K562 (cell line): ENCODE results near the gene H3-3A. TPM values are rescaled to one million over a fixed set of nuclear protein-coding genes. Genes with fewer than 3 reads are reported as not detected.

Experiments used
- CBFB ChIP-seq: sonication (generic); formaldehyde crosslinking; IDR thresholded peaks from 2 replicates; pipeline ENCODE4 v1.4.0; 2020; ENCODE audit warnings: mild to moderate bottlenecking, missing genetic modification reagents
- CHD1 ChIP-seq: fragments of 200-600 bp; sonication (generic); IDR thresholded peaks from one replicate; pipeline ENCODE4 v1.6.1; 2012; ENCODE audit warnings: mild to moderate bottlenecking, moderate library complexity, low read length, inconsistent platforms
- EHMT2 ChIP-seq: fragments of 450-650 bp; IDR thresholded peaks from 2 replicates; pipeline ENCODE4 v1.6.1; 2018; ENCODE audit warnings: antibody characterized with exemption
- ESRRB ChIP-seq: fragments of 250-450 bp; sonication (Bioruptor Pico); IDR thresholded peaks from 2 replicates; pipeline ENCODE4 v1.5.0; 2020; ENCODE audit warnings: mild to moderate bottlenecking, moderate library complexity, borderline replicate concordance
- GABPB2 ChIP-seq: fragments of 250-450 bp; sonication (Bioruptor Pico); conservative IDR thresholded peaks from 2 replicates; pipeline ENCODE4 v1.5.1; 2021; ENCODE audit warnings: mild to moderate bottlenecking
- HDAC2 ChIP-seq: fragments of 450-650 bp; IDR thresholded peaks from 2 replicates; pipeline ENCODE4 v1.6.1; 2016; ENCODE audit warnings: mild to moderate bottlenecking
- MAZ ChIP-seq, 2 experiments: fragments of 450-650 bp in 1 of 2; sonication (generic) in 1 of 2; formaldehyde crosslinking; IDR thresholded peaks in 1 of 2; conservative IDR thresholded peaks in 1 of 2; 2 replicates each; pipeline versions ENCODE4 v1.4.0 to v1.5.0; 2020; ENCODE audit warnings: mild to moderate bottlenecking in 1 of 2, missing genetic modification reagents in 1 of 2
- MCM3 ChIP-seq: fragments of 450-650 bp; IDR thresholded peaks from 2 replicates; pipeline ENCODE4 v1.6.1; 2016
- MEF2A ChIP-seq: IDR thresholded peaks from 2 replicates; pipeline ENCODE4 v1.6.1; 2011; ENCODE audit warnings: low read depth, mild to moderate bottlenecking, low read length, moderate library complexity; ENCODE audit not compliant: control insufficient read depth
- MTA1 ChIP-seq: fragments of 450-650 bp; IDR thresholded peaks from 2 replicates; pipeline ENCODE4 v1.6.1; 2017; ENCODE audit warnings: borderline replicate concordance
- NR2C2 ChIP-seq, 2 experiments: fragments of 200-800 bp in 1 of 2; sonication (Bioruptor generic) in 1 of 2; sonication (generic) in 1 of 2; formaldehyde crosslinking in 1 of 2; IDR thresholded peaks; 2 replicates each; pipeline versions ENCODE4 v1.6.1 to v1.8.0; 2016 to 2022; ENCODE audit warnings: mild to moderate bottlenecking in 1 of 2, missing compliant biosample characterization in 1 of 2, missing genetic modification characterization in 1 of 2, missing genetic modification reagents in 1 of 2
- NR4A1 ChIP-seq, 2 experiments: fragments of 250-450 bp in 1 of 2; fragments of 450-650 bp in 1 of 2; sonication (Bioruptor Pico) in 1 of 2; IDR thresholded peaks; 2 replicates each; pipeline versions ENCODE4 v1.4.0 to v1.6.1; 2016 to 2020; ENCODE audit warnings: mild to moderate bottlenecking in 2 of 2, missing compliant biosample characterization in 1 of 2, missing genetic modification characterization in 1 of 2, moderate library complexity in 1 of 2
- OTX1 ChIP-seq: fragments of 450-650 bp; formaldehyde crosslinking; IDR thresholded peaks from 2 replicates; pipeline ENCODE4 v1.4.0; 2022; ENCODE audit warnings: mild to moderate bottlenecking
- PCBP1 ChIP-seq: fragments of 200-400 bp; formaldehyde crosslinking; IDR thresholded peaks from 2 replicates; pipeline ENCODE4 v1.6.1; 2018; ENCODE audit warnings: mild to moderate bottlenecking, low read depth, low read length; ENCODE audit not compliant: poor library complexity, severe bottlenecking
- PPARD ChIP-seq: fragments of 250-450 bp; sonication (Bioruptor Pico); IDR thresholded peaks from 2 replicates; pipeline ENCODE4 v1.8.0; 2022; ENCODE audit warnings: inconsistent platforms, mild to moderate bottlenecking, moderate library complexity
- SRSF9 ChIP-seq: fragments of 200-400 bp; formaldehyde crosslinking; IDR thresholded peaks from 2 replicates; pipeline ENCODE4 v1.6.1; 2017; ENCODE audit warnings: low read depth, low read length, borderline replicate concordance
- ZBTB7A ChIP-seq: IDR thresholded peaks from 2 replicates; pipeline ENCODE4 v1.6.1; 2011; ENCODE audit warnings: low read depth, mild to moderate bottlenecking, low read length, moderate library complexity, borderline replicate concordance; ENCODE audit not compliant: control insufficient read depth
- ZEB2 ChIP-seq: fragments of 450-650 bp; IDR thresholded peaks from 2 replicates; pipeline ENCODE4 v1.6.1; 2016
- ZNF274 ChIP-seq: IDR thresholded peaks from 2 replicates; pipeline ENCODE4 v1.6.1; 2011; ENCODE audit warnings: low read depth, mild to moderate bottlenecking, low read length, moderate library complexity, borderline replicate concordance
- ZNF408 ChIP-seq: fragments of 250-450 bp; sonication (Bioruptor Pico); IDR thresholded peaks from 2 replicates; pipeline ENCODE4 v1.4.0; 2020; ENCODE audit warnings: low read depth, mild to moderate bottlenecking, moderate library complexity
- ZNF444 ChIP-seq: fragments of 250-450 bp; sonication (Bioruptor Pico); IDR thresholded peaks from 2 replicates; pipeline ENCODE4 v1.4.0; 2020; ENCODE audit warnings: mild to moderate bottlenecking, moderate library complexity
- polyA plus RNA-seq, 8 experiments: library from polyadenylated mRNA; depleted of rRNA in 4 of 8; stranded (reverse) in 5 of 8; unstranded in 3 of 8; fragments of >200 nt; fragmentation: Nextera tagmentation in 2 of 8; fragmentation: Illumina TruSeq in 1 of 8; extraction: Ambion mirVana in 2 of 8; extraction: Trizol in 1 of 8; gene quantifications; 2 replicates each; pipeline versions ENCODE4 v1.2.1 to v1.2.3, GENCODE V29; 2011 to 2014; ENCODE audit warnings: inconsistent platforms in 1 of 8, missing spikeins in 1 of 8
- total RNA-seq, 7 experiments: library from RNA; depleted of rRNA in 6 of 7; stranded (reverse); fragments of >200 nt in 6 of 7; fragmentation: Illumina TruSeq in 2 of 7; extraction: Trizol in 2 of 7; gene quantifications; 2 replicates each; pipeline versions ENCODE4 v1.2.1 to v1.2.3, GENCODE V29; 2011 to 2021; ENCODE audit warnings: low replicate concordance in 1 of 7
- TF ChIP-seq, protein P1 (sequence below), 3 experiments: fragments of 200-800 bp in 1 of 3; sonication (Bioruptor generic) in 1 of 3; sonication (generic) in 1 of 3; formaldehyde crosslinking in 1 of 3; IDR thresholded peaks; 2 replicates each; pipeline versions ENCODE4 v1.6.1 to v1.8.0; 2016 to 2022; ENCODE audit warnings: mild to moderate bottlenecking in 2 of 3, missing compliant biosample characterization in 2 of 3, missing genetic modification characterization in 2 of 3, missing genetic modification reagents in 1 of 3
- TF ChIP-seq, protein P2 (sequence below): fragments of 450-650 bp; formaldehyde crosslinking; IDR thresholded peaks from 2 replicates; pipeline ENCODE4 v1.4.0; 2020; ENCODE audit warnings: mild to moderate bottlenecking, moderate library complexity
- TF ChIP-seq, protein P3 (sequence below): fragments of 250-450 bp; sonication (Bioruptor Pico); IDR thresholded peaks from 2 replicates; pipeline ENCODE4 v1.4.0; 2020; ENCODE audit warnings: borderline replicate concordance
- TF ChIP-seq, protein P4 (sequence below): fragments of 250-450 bp; sonication (Bioruptor Pico); IDR thresholded peaks from 2 replicates; pipeline ENCODE4 v1.8.0; 2021; ENCODE audit warnings: moderate library complexity, mild to moderate bottlenecking, inconsistent platforms

H3-3A gene
- total and polyA plus RNA-seq, 9 of the 15 experiments (the other 6 are each of a cell fraction or from before 2014, with no cell fraction given), result 426 to 1,083 (median 591) TPM

DNA sequence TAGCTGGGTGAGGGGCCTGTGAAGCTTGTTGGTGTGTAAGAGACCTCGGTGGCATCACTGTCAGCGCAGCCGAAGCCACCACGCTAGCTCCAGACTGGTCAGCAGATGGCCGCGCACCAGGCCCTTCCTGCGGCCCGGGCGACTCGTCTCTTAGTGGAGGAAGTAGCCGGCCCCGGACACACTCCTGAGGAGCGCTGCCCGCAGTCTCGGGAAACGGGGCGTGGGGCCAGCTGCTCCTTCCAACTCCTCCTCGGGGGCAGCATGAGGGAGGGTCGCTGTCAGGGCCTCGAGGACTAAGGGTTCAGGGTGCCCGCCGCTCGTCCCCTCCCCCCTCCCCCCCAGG is 20.4 kb downstream of the H3-3A start (continued):
- TF ChIP-seq, protein P1, sequence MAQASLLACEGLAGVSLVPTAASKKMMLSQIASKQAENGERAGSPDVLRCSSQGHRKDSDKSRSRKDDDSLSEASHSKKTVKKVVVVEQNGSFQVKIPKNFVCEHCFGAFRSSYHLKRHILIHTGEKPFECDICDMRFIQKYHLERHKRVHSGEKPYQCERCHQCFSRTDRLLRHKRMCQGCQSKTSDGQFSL (CRISPR knock-in tag; IDR thresholded peaks at IDR 0.05), result 0 out of 2 replicates have a peak, but pooled peaks have one; percentile 7
- TF ChIP-seq, protein P1 (tag; IDR thresholded peaks at IDR 0.05), result no peak
- TF ChIP-seq EHMT2 (no peak), MTA1 (no peak), HDAC2 (no peak), ZBTB7A (no peak), CHD1 (no peak), MCM3 (no peak), NR2C2 (CRISPR knock-in tag; IDR thresholded peaks at IDR 0.05) (no peak), NR2C2 (tag; IDR thresholded peaks at IDR 0.05) (no peak), MEF2A (no peak), NR4A1 (CRISPR knock-in tag; IDR thresholded peaks at IDR 0.05) (no peak), NR4A1 (tag; IDR thresholded peaks at IDR 0.05) (no peak), PPARD (CRISPR knock-in tag) (no peak), GABPB2 (CRISPR knock-in tag) (no peak), SRSF9 (no peak), OTX1 (CRISPR knock-in tag) (no peak), ESRRB (CRISPR knock-in tag) (no peak), PCBP1 (no peak), ZEB2 (no peak), ZNF444 (CRISPR knock-in tag) (peak; percentile 77; the same call in 1 of the 2 replicates), ZNF408 (CRISPR knock-in tag) (no peak), CBFB (CRISPR knock-in tag) (no peak), MAZ (CRISPR knock-in tag; conservative IDR thresholded peaks at IDR 0.05 in 1 of 2, IDR thresholded peaks at IDR 0.05 in 1 of 2) (peak in 1 of 2 experiments; percentile 65; a peak in 1 of 4 replicates), ZNF274 (no peak)
- TF ChIP-seq, protein P2, sequence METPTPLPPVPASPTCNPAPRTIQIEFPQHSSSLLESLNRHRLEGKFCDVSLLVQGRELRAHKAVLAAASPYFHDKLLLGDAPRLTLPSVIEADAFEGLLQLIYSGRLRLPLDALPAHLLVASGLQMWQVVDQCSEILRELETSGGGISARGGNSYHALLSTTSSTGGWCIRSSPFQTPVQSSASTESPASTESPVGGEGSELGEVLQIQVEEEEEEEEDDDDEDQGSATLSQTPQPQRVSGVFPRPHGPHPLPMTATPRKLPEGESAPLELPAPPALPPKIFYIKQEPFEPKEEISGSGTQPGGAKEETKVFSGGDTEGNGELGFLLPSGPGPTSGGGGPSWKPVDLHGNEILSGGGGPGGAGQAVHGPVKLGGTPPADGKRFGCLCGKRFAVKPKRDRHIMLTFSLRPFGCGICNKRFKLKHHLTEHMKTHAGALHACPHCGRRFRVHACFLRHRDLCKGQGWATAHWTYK (CRISPR knock-in tag), result no peak
- TF ChIP-seq, protein P3, sequence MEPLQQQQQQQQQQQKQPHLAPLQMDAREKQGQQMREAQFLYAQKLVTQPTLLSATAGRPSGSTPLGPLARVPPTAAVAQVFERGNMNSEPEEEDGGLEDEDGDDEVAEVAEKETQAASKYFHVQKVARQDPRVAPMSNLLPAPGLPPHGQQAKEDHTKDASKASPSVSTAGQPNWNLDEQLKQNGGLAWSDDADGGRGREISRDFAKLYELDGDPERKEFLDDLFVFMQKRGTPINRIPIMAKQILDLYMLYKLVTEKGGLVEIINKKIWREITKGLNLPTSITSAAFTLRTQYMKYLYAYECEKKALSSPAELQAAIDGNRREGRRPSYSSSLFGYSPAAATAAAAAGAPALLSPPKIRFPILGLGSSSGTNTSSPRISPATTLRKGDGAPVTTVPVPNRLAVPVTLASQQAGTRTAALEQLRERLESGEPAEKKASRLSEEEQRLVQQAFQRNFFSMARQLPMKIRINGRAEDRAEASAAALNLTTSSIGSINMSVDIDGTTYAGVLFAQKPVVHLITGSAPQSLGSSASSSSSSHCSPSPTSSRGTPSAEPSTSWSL, result no peak
- TF ChIP-seq, protein P4, sequence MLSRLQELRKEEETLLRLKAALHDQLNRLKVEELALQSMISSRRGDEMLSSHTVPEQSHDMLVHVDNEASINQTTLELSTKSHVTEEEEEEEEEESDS (CRISPR knock-in tag), result no peak
